Measurements from ENCODE around the gene TBC1D32.
"Not testable (repeated sequence)": the region's sequence is repeated elsewhere in the genome, so short reads cannot be mapped to it uniquely, and the experiment has no call there.

DNA sequence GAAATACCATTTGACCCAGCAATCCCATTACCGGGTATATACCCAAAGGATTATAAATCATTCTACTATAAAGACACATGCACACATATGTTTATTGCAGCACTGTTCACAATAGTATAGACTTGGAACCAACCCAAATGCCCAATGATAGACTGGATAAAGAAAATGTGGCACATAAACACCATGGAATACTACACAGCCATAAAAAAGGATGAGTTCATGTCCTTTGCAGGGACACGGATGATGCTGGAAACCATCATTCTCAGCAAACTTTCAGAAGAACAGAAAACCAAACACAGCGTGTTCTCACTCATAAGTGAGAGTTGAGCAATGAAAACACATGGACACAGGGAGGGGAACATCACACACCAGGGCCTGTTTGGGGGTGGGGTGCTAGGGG lies 33.1 kb downstream of the TBC1D32 start:
- TF ChIP-seq, protein P1, sequence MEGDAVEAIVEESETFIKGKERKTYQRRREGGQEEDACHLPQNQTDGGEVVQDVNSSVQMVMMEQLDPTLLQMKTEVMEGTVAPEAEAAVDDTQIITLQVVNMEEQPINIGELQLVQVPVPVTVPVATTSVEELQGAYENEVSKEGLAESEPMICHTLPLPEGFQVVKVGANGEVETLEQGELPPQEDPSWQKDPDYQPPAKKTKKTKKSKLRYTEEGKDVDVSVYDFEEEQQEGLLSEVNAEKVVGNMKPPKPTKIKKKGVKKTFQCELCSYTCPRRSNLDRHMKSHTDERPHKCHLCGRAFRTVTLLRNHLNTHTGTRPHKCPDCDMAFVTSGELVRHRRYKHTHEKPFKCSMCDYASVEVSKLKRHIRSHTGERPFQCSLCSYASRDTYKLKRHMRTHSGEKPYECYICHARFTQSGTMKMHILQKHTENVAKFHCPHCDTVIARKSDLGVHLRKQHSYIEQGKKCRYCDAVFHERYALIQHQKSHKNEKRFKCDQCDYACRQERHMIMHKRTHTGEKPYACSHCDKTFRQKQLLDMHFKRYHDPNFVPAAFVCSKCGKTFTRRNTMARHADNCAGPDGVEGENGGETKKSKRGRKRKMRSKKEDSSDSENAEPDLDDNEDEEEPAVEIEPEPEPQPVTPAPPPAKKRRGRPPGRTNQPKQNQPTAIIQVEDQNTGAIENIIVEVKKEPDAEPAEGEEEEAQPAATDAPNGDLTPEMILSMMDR (IDR thresholded peaks at IDR 0.05; ENCODE audit: low read depth, low read length, poor library complexity, severe bottlenecking) = not testable (repeated sequence)
- TF ChIP-seq EZH2phosphoT487 (IDR thresholded peaks at IDR 0.05; ENCODE audit: borderline replicate concordance, low read length) = not testable (repeated sequence)

Measured in DOHH2 (cell line).